LNCaP clone FGC (cell line): ENCODE data around the gene PPP1R27.

Source experiments
- DNase-seq: peaks from one replicate; pipeline ENCODE4 v3.0.0-alpha.2; 2011; ENCODE audit warnings: low read depth
- H3K4me3 ChIP-seq: 2 replicates; pipeline ENCODE4 v1.5.1; 2011; ENCODE audit warnings: mild to moderate bottlenecking, low read depth, low read length, control low read depth
- TF ChIP-seq, protein P1 (sequence below): IDR thresholded peaks from 2 replicates; pipeline ENCODE4 v1.5.1; 2012; ENCODE audit warnings: mild to moderate bottlenecking; ENCODE audit not compliant: control insufficient read depth, insufficient read depth; ENCODE audit errors: extremely low read depth

PPP1R27 gene

GRCh38 chr17:81870981-81871386 is 36.1 kb upstream of the PPP1R27 start, which contains the start of gene ARHGDIA:
Gene ARHGDIA, minus strand, starts transcription at chr17:81871337. Its CDS starts 1,407 bp downstream, at chr17:81869930.
- no peak for DNase-seq

DNA sequence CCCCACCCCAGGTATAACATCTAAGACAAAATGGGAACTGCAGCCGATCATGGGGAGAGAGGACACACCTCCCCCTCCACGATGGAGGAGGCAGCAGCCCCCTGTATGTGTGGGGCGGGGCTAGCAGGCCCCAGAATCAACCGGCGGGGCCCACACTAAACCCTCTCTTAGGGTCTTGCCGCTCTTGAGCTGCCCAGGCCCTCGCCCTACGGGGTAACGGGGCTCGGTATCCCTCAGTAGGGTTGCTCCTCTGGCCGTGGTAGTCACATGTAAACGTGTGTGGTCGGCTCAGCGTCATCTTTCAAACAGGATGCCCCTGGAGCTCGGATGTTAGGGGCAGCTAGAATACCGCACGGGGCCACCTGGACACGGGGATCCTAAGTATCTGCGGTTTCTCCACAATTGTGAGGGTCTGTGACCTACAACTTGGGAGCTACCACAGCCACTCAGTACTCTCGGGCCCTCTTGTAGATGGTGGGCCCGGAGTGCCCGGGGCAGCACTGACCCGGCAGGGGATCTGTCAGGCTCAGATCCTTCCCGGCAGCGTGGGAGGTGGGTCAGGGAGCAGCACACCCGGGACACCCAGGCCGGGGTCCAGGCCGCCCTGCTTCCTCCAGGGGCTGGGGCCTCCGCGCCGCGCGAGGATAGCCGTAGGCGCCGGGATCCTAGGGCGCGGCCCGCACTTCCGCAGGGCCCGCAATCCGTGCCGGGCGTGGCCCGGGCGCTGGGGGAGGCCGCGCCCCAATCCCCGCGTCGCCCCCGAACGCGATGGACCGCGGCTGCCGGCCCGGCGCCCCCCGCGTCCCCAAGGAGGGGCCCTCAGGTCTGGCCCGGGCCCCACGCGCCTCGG is 35.5 kb upstream of the PPP1R27 start:
- peak overlapping the region; percentile 83 for H3K4me3 ChIP-seq
- no peak for DNase-seq
- TF ChIP-seq, protein P1, sequence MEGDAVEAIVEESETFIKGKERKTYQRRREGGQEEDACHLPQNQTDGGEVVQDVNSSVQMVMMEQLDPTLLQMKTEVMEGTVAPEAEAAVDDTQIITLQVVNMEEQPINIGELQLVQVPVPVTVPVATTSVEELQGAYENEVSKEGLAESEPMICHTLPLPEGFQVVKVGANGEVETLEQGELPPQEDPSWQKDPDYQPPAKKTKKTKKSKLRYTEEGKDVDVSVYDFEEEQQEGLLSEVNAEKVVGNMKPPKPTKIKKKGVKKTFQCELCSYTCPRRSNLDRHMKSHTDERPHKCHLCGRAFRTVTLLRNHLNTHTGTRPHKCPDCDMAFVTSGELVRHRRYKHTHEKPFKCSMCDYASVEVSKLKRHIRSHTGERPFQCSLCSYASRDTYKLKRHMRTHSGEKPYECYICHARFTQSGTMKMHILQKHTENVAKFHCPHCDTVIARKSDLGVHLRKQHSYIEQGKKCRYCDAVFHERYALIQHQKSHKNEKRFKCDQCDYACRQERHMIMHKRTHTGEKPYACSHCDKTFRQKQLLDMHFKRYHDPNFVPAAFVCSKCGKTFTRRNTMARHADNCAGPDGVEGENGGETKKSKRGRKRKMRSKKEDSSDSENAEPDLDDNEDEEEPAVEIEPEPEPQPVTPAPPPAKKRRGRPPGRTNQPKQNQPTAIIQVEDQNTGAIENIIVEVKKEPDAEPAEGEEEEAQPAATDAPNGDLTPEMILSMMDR = no peak

More at GRCh38 chr17:81870981-81871386, 36.1 kb upstream of the PPP1R27 start, which contains the start of gene ARHGDIA:
- TF ChIP-seq, protein P1 = no peak
- H3K4me3 ChIP-seq = peak within 1 kb of the TSS; percentile 83

GRCh38 chr17:81869221-81870130 is 34.6 kb upstream of the PPP1R27 start:
- H3K4me3 ChIP-seq = peak overlapping the region; percentile 83
- DNase-seq = no peak
- TF ChIP-seq, protein P1 = peak; percentile 45

DNA sequence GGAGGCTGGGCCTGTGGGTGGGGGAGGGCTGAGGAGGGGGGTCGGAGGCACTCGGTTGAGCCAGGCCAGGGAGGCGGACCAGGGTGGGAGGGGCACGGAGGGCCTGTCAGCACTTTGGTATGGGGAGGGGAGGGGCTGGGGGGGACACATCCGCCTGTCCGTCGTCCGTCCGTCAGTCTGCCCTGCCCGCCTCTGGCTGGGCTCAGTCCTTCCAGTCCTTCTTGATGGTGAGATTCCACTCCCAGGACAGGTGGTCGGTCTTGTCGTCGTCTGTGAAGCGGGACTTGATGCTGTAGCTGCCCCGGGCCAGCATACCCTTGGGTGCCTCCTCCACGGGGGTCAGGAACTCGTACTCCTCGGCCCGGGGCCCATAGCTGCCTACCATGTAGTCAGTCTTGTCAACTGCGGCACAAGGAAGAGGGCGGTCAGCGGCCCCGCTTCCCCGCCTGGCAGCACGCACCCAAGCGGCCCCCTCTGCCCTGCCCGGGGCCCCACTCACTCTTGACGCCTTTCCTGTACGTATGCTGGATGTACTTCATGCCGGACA is 33.9 kb upstream of the PPP1R27 start:
- DNase-seq = no peak
- TF ChIP-seq, protein P1 = no peak
- peak overlapping the region; percentile 83 for H3K4me3 ChIP-seq

DNA sequence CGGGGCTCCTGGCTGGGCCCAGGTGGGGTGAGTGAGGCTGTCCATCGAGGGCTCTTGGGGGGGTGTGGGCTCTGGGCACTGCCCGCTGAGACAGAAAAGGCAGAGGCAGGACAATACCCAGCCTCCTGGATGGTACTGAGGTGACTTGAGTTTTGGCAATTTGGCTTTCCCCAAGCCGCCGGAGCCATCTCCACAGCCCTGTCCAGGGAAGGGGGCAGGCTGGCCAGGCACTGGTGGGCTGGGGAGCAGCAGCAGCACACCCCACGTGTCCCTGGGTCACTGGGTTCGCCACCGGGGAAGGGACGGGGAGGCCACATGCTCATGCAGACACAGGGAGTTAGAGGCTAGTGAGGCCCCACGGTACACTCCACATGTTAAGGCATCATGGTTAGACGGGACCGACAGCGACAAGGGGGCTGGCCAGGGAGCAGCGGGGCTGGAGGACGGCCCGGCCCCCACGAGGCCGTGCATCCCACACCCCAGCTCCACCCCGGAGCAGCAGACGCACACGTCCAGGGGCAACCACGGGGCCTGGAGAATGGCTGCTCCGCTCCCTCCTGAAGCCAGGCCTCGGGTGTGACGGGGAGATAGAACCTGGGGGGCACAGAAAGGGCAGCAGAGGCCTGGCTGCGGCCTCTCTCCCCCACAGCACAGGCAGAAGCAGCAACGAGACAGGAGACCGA is 33.3 kb upstream of the PPP1R27 start:
- DNase-seq = no peak
- TF ChIP-seq, protein P1 = no peak
- no peak overlapping the region for H3K4me3 ChIP-seq
